Mammary epithelial cell (primary cell): ENCODE data around the gene GKN2.

Source experiments
- CTCF ChIP-seq, 2 donors: IDR thresholded peaks in 1 of 2; conservative IDR thresholded peaks in 1 of 2; 2 replicates each; pipeline ENCODE4 v1.5.1; 2011 to 2012; ENCODE audit warnings: inconsistent platforms in 2 of 2, low read length in 2 of 2, mild to moderate bottlenecking in 2 of 2, control low read depth in 1 of 2, low read depth in 1 of 2; ENCODE audit not compliant: insufficient read depth in 1 of 2; ENCODE audit errors: extremely low read depth in 1 of 2
- EZH2 ChIP-seq: IDR thresholded peaks from 2 replicates; pipeline ENCODE4 v1.6.1; 2012; ENCODE audit warnings: low read length, inconsistent platforms, borderline replicate concordance

GRCh38 chr2:68912111-68912510 is 40.6 kb downstream of the GKN2 start:
- no peak for TF ChIP-seq CTCF (conservative IDR thresholded peaks at IDR 0.05 in 1 of 2, IDR thresholded peaks at IDR 0.05 in 1 of 2; ENCODE audit: extremely low read depth in 1 of 2, insufficient read depth in 1 of 2, low read depth in 1 of 2, low read length in 2 of 2)
- no peak for TF ChIP-seq EZH2
